Ascending aorta (tissue), 2 donors: ENCODE data around the gene IQGAP3. TPM values are rescaled to one million over a fixed set of nuclear protein-coding genes. Genes with fewer than 3 reads are reported as not detected.

ENCODE experiments used
- DNase-seq, 2 donors: peaks; one replicate each; pipeline ENCODE4 v3.0.0-alpha.2; 2019; ENCODE audit warnings: low spot score in 2 of 2
- H3K27ac ChIP-seq, 2 donors: fragments of 200-600 bp; sonication (generic); one replicate each; pipeline ENCODE4 v1.5.1; 2016 to 2017; ENCODE audit warnings: mild to moderate bottlenecking in 1 of 2
- H3K27me3 ChIP-seq: fragments of 200-600 bp; sonication (generic); one replicate; pipeline ENCODE4 v1.5.1; 2017
- H3K36me3 ChIP-seq, 2 donors: fragments of 200-600 bp; sonication (generic); one replicate each; pipeline ENCODE4 v1.5.1; 2016
- H3K4me1 ChIP-seq, 2 donors: fragments of 200-600 bp; sonication (generic); one replicate each; pipeline ENCODE4 v1.5.1; 2016 to 2017; ENCODE audit warnings: mild to moderate bottlenecking in 1 of 2
- H3K4me3 ChIP-seq, 2 donors: fragments of 200-600 bp; sonication (generic); one replicate each; pipeline ENCODE4 v1.5.1; 2016 to 2017; ENCODE audit warnings: mild to moderate bottlenecking in 1 of 2
- H3K9me3 ChIP-seq, 2 donors: fragments of 200-600 bp; sonication (generic); one replicate each; pipeline ENCODE4 v1.5.1; 2016
- intact Hi-C: fragments of 100-400 bp; cut with DNase I; formaldehyde crosslinking; loops from one replicate; pipeline ENCODE4 v1.15.1; 2023
- total RNA-seq: library from RNA; depleted of rRNA; stranded (reverse); fragments of >200 nt; gene quantifications from one replicate; pipeline ENCODE4 v1.1.0, GENCODE V29; 2016
- TF ChIP-seq, protein P1 (sequence below), 3 experiments: fragments of 200-600 bp in 2 of 3; fragments of 450-650 bp in 1 of 3; sonication (generic) in 2 of 3; IDR thresholded peaks; one replicate each; pipeline ENCODE4 v1.5.1; 2016 to 2019; ENCODE audit warnings: antibody characterized with exemption in 3 of 3, mild to moderate bottlenecking in 1 of 3, moderate library complexity in 1 of 3

IQGAP3 gene
- total RNA-seq, 1 donor from 2014 or later = not detected

DNA sequence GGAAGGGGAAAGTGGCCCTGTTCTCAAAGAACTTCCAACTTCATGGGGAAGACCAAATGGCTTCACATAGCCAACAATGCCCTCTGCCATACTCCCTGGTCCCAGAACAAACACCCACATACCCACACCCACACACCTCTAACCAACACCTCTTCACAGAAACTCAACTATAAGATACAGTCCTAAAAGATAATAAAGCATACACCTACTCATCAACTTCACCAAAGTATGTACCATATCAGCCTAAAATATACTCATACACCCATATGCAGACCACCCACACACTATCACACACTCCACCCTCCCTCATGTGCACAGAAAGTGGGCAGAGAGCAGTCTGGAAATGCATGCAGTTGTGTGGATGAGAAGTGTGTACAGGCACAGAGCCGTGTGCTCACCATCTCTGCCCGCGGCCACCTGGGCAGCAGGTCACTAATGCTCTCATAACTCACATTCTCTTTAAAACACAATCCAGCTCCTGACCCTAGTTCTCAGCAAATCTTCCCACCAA lies 27.7 kb downstream of the IQGAP3 start:
- intact Hi-C loops = no loop called here
- Histone ChIP-seq H3K4me3 (no peak overlapping the region), H3K9me3 (no peaks in the 10 kb centered on the region), H3K27ac (no peak overlapping the region), H3K4me1 (no peaks in the 10 kb centered on the region), H3K36me3 (no peaks in the 10 kb centered on the region), H3K27me3 (no peaks in the 10 kb centered on the region)
- TF ChIP-seq, protein P1, sequence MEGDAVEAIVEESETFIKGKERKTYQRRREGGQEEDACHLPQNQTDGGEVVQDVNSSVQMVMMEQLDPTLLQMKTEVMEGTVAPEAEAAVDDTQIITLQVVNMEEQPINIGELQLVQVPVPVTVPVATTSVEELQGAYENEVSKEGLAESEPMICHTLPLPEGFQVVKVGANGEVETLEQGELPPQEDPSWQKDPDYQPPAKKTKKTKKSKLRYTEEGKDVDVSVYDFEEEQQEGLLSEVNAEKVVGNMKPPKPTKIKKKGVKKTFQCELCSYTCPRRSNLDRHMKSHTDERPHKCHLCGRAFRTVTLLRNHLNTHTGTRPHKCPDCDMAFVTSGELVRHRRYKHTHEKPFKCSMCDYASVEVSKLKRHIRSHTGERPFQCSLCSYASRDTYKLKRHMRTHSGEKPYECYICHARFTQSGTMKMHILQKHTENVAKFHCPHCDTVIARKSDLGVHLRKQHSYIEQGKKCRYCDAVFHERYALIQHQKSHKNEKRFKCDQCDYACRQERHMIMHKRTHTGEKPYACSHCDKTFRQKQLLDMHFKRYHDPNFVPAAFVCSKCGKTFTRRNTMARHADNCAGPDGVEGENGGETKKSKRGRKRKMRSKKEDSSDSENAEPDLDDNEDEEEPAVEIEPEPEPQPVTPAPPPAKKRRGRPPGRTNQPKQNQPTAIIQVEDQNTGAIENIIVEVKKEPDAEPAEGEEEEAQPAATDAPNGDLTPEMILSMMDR (IDR thresholded peaks at IDR 0.05) = no peak
- no peak for DNase-seq

DNA sequence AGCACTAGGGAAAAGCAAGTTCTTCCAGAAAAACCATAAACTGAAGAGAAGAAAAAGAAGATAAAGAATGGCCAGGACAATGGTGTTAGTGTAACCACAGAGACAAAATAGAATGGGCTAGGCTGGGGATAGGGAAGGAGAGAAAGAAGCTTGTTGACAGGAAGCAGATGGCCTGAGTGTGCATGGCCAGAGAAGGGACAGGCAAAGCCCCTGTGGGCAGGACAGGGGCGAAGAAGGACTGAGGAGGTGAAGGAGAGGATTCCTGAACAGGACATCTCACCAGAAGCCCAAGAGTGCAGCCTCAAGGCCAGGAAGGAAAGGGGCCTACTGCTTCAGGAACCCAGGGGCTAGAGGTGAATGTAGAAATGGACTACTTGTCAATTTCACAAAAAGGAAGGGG lies 29.3 kb downstream of the IQGAP3 start:
- no peaks in the 10 kb centered on the region for H3K36me3 ChIP-seq
- intact Hi-C loops = no loop called here
- no peak overlapping the region for H3K4me3 ChIP-seq
- H3K4me1 ChIP-seq = no peaks in the 10 kb centered on the region
- no peak for DNase-seq
- no peaks in the 10 kb centered on the region for H3K9me3 ChIP-seq
- TF ChIP-seq, protein P1 (IDR thresholded peaks at IDR 0.05) = no peak
- H3K27ac ChIP-seq = no peak overlapping the region
- H3K27me3 ChIP-seq = no peaks in the 10 kb centered on the region

DNA sequence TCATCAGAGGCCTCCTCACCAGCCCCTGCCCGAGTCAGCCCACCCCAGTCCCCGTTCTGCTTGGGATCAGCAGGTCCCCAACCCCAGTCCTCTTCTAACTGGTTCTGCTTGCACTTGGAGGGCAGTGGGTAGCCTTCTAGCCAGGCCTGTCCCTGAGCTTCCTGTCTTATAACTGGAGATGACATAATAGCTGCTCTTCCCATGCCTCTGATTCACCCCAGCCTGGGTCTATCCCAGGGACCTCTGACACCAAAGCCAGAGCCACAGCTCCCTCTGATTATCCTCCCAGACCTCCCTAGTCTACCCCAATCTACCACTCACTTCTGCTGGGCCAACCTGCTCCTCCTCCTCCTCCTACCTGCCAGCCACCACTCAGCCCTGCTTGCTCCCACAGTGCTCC lies 31.4 kb downstream of the IQGAP3 start:
- H3K27ac ChIP-seq = no peak overlapping the region
- no peaks in the 10 kb centered on the region for H3K27me3 ChIP-seq
- TF ChIP-seq, protein P1 (IDR thresholded peaks at IDR 0.05) = no peak
- no peaks in the 10 kb centered on the region for H3K4me1 ChIP-seq
- no peak for DNase-seq
- no peak overlapping the region for H3K4me3 ChIP-seq
- intact Hi-C loops = no loop called here
- no peaks in the 10 kb centered on the region for H3K9me3 ChIP-seq
- no peaks in the 10 kb centered on the region for H3K36me3 ChIP-seq

DNA sequence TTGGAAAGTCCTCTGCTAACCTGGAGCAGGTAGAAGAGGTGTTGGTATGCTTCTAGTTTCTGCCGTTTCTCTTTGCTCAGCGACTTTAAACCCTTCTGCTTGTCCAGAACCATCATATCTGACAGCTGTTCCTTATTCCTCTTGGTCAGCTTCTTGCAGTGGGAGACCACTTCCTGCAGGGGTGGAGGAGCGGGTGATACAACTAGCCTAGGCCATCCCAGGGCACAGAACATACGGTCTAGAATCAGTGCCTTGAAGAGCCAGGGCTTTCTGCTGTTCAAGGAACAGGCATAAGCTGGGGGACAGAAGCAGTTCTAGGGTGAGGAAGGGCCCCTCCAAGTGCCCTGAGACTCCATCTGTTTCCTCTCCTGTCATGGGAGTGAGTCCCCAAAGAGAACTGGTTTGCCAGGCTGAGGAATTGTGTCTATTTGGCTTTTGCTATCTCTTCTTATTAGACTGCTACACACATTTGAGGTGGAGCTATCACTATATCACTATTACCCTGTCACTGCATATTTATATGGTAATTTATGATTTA lies 32.5 kb downstream of the IQGAP3 start:
- TF ChIP-seq, protein P1 (IDR thresholded peaks at IDR 0.05) = no peak
- H3K9me3 ChIP-seq = no peaks in the 10 kb centered on the region
- no peaks in the 10 kb centered on the region for H3K27me3 ChIP-seq
- H3K4me1 ChIP-seq = no peaks in the 10 kb centered on the region
- H3K36me3 ChIP-seq = no peaks in the 10 kb centered on the region
- H3K27ac ChIP-seq = no peak overlapping the region
- H3K4me3 ChIP-seq = no peak overlapping the region
- intact Hi-C loops = no loop called here
- DNase-seq = no peak

DNA sequence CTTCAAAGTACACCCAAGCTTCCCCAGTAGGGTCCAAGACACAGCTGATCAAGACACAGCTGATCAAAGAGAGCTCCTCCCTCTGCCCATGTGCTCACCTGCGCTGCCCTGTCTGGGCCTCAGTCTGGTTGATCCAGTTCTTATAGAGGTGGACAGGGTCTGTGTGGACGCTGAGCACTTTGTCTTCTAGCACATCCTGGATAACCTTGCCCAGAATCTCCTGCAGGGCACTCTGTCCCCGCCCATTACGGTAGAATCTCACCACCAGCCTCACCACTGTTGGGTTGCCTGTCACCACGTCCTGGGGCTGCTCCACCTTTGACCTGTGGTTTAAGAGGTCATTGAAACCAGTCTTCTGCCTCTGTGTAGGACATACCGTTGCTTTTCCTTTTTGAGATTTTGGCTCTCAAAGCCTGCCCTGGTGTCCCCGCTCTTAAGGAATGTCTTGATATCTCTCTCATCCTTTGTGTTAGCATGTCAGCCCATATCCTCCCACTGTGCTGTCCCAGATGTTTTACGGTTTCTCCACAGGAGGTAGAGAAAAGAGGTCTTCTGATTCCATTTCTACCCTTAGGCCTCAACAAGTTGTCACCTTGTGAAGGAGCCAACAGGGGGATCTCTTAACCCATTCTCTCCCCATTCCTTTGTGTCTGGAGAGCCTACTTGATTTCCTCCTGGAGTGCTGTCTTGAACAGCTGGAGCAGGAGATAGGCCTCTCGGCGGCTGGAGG lies 33.5 kb downstream of the IQGAP3 start:
- intact Hi-C loops = no loop called here
- no peaks in the 10 kb centered on the region for H3K36me3 ChIP-seq

More for the DNA sequence above, 33.5 kb downstream of the IQGAP3 start:
- Histone ChIP-seq H3K4me1 (no peaks in the 10 kb centered on the region), H3K4me3 (no peak overlapping the region), H3K27ac (no peak overlapping the region), H3K27me3 (no peaks in the 10 kb centered on the region), H3K9me3 (no peaks in the 10 kb centered on the region)
- DNase-seq = no peak
- TF ChIP-seq, protein P1 (IDR thresholded peaks at IDR 0.05) = no peak
